Cerebellar nuclear complex (tissue), 1 donor: Measurements from ENCODE around the gene SESN3.
A peak's percentile ranks its signal among the peaks of the same experiment; 100 is the strongest.
"Not testable (repeated sequence)": the region's sequence is repeated elsewhere in the genome, so short reads cannot be mapped to it uniquely, and the experiment has no call there.

Experiments used
- DNase-seq, 2 experiments: peaks; one replicate each; lab custom pipeline; 2025; lab: John Stamatoyannopoulos, UW

The SESN3 gene

DNA sequence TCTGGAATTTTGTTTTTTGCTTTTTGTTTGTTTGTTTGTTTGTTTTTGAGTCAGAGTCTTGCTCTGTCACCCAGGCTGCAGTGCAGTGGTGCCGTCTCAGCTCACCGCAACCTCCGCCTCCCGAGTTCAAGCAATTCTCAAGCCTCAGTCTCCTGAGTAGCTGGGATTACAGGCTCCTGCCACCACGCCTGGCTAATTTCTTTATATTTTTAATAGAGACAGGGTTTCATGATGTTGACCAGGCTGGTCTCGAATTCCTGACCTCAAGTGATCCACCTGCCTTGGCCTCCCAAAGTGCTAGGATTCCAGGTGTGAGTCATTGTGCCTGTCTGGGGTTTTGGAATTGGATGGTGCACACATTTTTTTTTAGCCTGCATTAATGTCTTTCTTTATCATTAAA, 20.9 kb upstream of the SESN3 start:
- DNase-seq: not testable (repeated sequence)

- no peak for DNase-seq
Measured at GRCh38 chr11:95248666-95249467, 17.9 kb upstream of the SESN3 start.

DNA sequence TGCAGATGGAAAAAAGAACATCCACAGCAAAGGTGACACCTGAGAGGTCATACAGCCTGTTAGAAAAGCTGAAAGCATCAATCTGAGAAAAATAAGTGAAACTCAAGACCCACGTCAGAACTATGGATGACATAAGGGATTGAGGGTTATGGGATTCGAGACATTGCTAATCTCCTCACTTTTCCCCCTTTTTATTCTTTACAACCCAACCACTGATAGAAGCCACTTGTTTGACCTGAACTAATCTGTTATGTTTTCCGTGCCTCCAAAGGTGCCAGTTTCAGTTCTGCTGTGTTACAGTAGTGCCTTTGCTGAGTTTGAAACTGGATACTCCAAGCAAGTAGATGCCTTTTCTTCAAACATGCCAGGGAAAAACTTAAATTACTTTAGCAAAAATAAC, 16.9 kb upstream of the SESN3 start:
- DNase-seq: no peak

GRCh38 chr11:95247127-95247684, 16.2 kb upstream of the SESN3 start:
- no peak for DNase-seq

- DNase-seq: no peak
Measured at GRCh38 chr11:95245581-95245980, 14.6 kb upstream of the SESN3 start.

DNA sequence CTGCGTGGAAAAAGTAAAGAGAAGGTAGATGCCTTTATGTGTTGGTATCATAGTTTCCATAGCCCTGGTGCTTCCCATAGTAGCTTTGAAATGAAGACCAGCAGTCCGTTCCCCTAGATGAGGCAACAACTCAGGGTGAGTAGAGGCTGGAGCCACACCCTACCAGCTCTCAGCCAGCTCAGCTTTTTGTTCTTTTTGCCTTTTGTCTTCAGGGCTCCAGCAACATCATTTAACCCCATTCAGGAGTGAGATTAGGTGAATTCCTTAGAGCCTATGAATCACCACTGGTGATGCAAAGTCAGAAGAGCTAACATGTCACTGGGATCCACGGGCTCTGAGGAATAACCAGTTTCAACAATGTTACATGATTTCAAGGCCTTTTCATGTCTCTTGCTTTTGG, 14.0 kb upstream of the SESN3 start:
- no peak for DNase-seq

GRCh38 chr11:95243673-95244072, 12.7 kb upstream of the SESN3 start:
- no peak for DNase-seq

DNA sequence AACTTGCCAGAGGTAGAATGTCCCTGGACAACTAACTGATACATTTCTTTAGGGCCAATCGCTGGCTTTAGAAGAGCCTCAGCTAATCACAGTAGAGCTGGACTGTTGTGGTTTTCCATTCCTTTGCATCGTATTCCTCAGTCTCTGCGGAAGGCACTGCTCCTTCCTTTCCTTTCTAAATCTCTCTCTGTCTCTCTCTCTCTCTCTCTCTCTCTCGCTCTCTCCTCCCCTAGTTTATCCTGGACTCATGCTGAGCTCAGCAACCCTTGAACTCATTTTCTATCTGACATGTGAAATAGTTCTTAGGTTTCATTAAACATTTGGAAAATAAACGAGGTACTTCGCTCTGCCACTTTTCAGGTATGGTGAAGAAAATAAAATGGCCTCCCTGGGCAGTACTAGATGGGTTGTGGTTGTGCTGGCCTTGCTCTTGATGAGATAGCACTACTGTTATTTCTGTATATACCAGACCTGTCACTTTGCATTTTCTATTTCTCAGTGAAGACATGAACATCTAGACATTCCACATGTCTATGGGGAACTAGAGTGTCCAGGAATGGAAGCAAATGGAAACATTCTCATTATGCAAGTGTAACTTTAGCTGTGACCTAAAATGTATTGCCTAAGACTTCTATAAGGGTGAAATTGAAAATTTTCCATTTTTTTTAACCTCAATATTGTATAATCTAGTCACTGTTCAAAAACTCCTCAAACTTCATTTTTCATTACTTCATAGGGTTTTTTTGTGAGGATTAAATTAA, 12.0 kb upstream of the SESN3 start:
- no peak for DNase-seq

DNA sequence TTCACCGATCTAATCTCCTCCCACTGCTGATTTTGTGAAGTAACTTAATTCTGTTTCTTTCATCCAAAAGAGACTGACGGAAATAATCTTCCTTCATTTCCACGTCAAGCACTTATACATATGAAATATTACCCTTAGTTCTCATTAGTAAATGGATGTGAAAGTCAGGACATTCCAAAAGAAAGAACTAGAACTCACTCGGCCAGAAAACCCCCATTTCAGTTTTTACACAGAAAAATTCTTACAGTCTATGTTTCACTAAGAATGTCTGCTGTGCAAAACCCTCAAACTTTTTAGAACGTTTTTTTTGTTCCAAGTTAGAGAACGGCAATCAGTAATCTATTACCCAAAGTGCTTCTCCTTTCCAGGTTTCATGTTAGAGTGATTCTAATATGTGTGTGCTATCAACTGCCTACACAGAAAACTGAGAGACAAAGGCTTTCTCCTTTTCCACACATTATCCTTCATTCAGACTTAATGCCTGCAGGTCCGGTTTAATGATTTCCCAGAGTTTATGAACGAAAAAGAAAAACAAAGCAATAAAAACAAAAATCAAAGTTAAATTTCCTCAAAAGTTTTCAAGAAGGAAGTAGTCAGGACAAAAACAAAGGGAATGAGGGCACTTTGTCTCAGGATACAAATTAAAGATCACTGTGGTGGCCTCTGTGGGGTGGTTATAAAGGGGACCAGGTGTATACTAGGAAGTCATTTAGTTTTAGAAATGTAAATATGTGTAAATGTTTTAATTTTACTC, 11.3 kb upstream of the SESN3 start:
- DNase-seq: no peak

DNA sequence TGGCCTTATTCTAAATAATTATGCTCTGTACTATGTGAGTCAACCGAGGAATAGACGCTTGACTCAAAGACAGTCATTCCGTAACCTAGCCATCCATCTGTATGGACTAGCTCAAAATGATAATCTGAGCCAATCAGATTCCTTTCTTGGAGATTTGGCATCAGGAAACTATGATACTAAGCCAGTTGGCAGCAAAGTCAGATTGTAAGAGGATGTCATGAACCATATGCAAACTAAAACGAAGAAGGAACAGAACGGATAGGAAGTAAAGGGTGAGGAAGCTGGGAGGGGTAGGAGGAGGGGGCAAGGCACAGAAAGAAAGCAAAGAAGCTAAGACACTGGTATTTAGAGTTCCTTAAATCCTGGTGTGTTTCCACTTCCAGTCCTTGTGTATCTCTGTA, 10.7 kb upstream of the SESN3 start:
- no peak for DNase-seq

GRCh38 chr11:95239871-95240649, 9.1 kb upstream of the SESN3 start:
- no peak for DNase-seq

DNA sequence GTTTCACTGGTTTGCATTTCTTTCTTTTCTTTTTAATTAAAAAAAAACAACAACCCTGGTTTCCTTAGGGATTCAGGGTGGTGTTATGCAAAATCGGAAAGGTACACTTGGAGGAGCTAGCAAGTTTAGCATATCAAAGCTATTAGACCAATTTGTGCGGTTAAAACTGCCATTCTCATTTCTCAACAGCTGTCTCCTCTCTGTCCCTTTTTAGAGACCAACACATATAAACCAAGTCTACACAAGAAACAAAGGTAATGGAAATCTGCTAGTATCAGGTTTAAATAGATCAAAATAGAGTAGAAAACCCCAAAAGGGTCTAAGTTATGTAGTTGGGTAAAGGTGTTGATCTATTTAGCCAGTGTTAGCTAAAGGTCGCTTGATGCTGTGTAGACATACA, 1.7 kb upstream of the SESN3 start:
- peak in 1 of 2 experiments; percentile 48 for DNase-seq

- peak in 1 of 2 experiments; percentile 69 for DNase-seq
Measured at GRCh38 chr11:95231881-95232605, 1.0 kb upstream of the SESN3 start.

- DNase-seq: no peak
Measured at GRCh38 chr11:95230810-95231126, 234 bp downstream of the SESN3 start.

- no peak for DNase-seq
Measured at GRCh38 chr11:95229993-95230809, 801 bp downstream of the SESN3 start.

DNA sequence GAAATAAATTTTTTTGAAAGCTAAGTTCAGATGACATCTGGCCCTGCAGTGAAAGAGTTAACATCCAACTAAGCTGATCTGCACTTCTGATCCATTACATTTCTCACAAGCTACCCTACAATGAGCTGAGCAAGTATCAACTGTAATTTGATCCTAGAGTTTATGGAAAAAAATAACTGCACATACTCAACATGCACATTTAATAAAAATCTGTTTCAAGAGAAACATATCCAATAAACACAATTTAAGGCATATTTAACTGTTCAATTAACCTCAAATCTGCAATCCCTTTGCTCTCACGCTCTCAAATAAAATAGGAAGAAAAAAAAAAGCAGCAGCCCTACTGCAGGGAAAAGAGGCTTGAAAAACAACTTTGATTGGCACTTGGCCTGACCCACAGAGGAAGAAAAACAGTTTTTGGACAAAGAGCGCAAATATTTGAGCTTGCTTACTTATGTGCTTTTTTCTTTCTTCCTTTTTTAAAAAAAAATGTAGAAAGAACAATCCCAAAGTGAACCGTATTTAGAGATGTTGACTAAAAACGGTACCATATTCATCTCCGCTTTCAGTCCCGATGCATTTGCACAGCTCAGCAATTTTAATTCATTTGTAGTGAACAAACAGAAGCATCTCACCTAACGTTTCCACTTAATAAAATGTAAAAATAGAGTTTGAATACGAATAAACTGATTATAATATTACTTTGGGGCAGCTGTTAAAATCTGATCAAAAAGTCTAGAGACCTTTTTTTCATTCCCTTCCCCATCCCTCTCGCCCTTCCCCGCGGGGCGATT, 1.6 kb downstream of the SESN3 start:
- DNase-seq: peak in 1 of 2 experiments; percentile 18

DNA sequence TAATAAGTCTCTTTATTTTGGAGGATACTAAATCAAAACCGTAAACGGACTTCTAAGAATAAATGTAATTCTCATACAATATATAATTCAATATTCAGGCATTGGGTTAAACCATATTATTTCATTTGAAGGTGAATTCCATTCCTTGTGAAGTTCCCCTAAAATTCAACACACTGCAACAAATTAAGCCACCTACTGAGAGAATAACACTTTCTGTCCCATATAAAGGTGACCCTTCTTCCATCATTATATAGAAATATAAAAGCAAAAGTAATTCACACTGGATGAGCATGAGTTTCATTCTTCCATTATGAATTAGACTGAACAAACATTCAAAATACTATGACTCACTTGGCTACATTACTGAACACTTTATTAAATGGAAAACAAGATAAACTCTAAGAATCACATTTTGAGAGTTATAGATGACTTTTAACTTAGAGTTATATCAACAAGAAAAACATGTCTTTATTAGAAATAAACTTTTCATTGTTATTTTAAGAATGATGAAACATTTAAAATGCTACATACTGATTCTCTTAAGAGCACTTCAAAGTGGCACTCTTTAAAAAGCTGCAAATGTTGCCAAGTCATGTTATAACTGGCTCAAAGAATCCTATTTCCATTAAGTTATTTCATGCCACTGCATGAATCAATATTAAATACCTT, 2.8 kb downstream of the SESN3 start:
- no peak for DNase-seq

DNA sequence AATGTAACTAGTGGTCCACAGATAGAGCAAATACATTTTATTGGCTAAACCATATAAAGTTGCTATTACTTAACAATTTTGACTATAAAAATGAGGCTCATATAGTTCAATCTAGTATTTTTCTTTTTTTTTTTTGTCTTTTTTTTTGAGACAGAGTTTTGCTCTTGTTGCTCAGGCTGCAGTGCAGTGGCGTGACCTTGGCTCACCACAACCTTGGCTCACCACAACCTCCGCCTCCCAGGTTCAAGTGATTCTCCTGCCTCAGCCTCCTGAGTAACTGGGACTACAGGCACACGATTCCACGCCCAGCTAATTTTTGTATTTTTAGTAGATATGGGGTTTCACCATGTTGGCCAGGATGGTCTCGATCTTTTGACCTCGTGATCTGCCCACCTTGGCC, 3.9 kb downstream of the SESN3 start:
- not testable (repeated sequence) for DNase-seq

DNA sequence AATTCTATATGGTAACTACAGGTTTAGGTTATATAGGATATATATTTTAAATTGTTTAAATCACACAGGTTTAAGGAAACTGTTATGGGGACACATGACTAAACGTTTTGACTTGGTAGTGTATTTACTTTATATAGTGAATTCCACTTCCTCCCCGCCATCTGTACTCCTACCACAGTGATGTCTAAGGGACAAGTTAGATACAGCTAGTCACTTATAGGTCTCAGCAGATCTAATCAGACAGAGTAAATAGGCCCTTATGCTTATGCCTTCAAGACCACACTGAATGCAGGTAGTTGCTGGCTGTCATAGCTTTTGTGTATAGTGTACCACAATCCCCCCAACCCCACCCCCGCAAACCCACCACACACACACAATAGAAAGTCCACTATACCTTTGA, 8.2 kb downstream of the SESN3 start:
- DNase-seq: no peak
